Chondrocyte (in vitro differentiated cells): ENCODE results near the gene POP5. TPM values are rescaled to one million over a fixed set of nuclear protein-coding genes. Genes with fewer than 3 reads are reported as not detected.

Experiments
- DNase-seq: peaks from one replicate; pipeline ENCODE4 v3.0.0; 2021; ENCODE audit warnings: mixed read lengths, low spot score
- H3K27ac Mint-ChIP-seq: one replicate; pipeline ENCODE4 v1.8.0; 2021; ENCODE audit warnings: mild to moderate bottlenecking, moderate library complexity, mixed read lengths; ENCODE audit not compliant: unreplicated experiment
- H3K27me3 Mint-ChIP-seq: 2 replicates; pipeline ENCODE4 v1.8.0; 2021; ENCODE audit warnings: low read depth, mixed read lengths
- H3K36me3 Mint-ChIP-seq: 2 replicates; pipeline ENCODE4 v1.8.0; 2021; ENCODE audit warnings: low read depth, mixed read lengths
- H3K4me1 Mint-ChIP-seq: 2 replicates; pipeline ENCODE4 v1.8.0; 2021; ENCODE audit warnings: low read depth, mild to moderate bottlenecking, mixed read lengths
- H3K4me3 Mint-ChIP-seq: one replicate; pipeline ENCODE4 v1.8.0; 2021; ENCODE audit warnings: mild to moderate bottlenecking, moderate library complexity, mixed read lengths; ENCODE audit not compliant: unreplicated experiment
- H3K9me3 Mint-ChIP-seq: 2 replicates; pipeline ENCODE4 v1.8.0; 2021; ENCODE audit warnings: low read depth, mixed read lengths
- total RNA-seq: library from RNA; stranded (reverse); gene quantifications from 3 replicates; pipeline ENCODE4 v1.2.1, GENCODE V29; 2021
- TF ChIP-seq, protein P1 (sequence below): fragments of 200-600 bp; sonication (generic); IDR thresholded peaks from 2 replicates; pipeline ENCODE4 v1.5.0; 2021; ENCODE audit warnings: antibody characterized with exemption, mild to moderate bottlenecking, moderate library complexity

POP5 gene
- total RNA-seq, 1 donor from 2014 or later = 27.8 TPM

DNA sequence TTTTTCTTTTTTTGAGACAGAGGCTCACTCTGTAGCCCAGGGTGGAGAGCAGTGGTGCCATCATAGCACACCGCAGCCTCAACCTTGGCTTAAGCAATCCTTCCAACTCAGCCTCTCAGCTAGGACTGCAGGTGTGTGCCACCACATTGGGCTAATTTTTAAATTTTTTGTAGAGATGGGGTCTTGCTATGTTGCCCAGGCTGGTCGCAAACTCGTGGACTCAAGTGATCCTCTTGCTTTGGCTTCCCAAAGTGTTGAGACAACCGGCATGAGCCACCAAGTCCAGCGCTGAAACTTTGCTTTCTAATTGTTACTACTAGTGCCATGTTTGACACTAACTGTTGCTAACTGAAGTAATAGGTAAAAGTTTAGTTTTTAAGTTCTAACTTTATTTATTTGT lies 39.0 kb downstream of the POP5 start:
- Mint-ChIP-seq H3K36me3 (peaks cover 6% of the 10 kb centered on the region), H3K27me3 (no peaks in the 10 kb centered on the region), H3K9me3 (no peaks in the 10 kb centered on the region), H3K27ac (no peak overlapping the region), H3K4me3 (no peak overlapping the region), H3K4me1 (peaks cover 46% of the 10 kb centered on the region)
- TF ChIP-seq, protein P1, sequence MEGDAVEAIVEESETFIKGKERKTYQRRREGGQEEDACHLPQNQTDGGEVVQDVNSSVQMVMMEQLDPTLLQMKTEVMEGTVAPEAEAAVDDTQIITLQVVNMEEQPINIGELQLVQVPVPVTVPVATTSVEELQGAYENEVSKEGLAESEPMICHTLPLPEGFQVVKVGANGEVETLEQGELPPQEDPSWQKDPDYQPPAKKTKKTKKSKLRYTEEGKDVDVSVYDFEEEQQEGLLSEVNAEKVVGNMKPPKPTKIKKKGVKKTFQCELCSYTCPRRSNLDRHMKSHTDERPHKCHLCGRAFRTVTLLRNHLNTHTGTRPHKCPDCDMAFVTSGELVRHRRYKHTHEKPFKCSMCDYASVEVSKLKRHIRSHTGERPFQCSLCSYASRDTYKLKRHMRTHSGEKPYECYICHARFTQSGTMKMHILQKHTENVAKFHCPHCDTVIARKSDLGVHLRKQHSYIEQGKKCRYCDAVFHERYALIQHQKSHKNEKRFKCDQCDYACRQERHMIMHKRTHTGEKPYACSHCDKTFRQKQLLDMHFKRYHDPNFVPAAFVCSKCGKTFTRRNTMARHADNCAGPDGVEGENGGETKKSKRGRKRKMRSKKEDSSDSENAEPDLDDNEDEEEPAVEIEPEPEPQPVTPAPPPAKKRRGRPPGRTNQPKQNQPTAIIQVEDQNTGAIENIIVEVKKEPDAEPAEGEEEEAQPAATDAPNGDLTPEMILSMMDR = no peak
- no peak for DNase-seq

DNA sequence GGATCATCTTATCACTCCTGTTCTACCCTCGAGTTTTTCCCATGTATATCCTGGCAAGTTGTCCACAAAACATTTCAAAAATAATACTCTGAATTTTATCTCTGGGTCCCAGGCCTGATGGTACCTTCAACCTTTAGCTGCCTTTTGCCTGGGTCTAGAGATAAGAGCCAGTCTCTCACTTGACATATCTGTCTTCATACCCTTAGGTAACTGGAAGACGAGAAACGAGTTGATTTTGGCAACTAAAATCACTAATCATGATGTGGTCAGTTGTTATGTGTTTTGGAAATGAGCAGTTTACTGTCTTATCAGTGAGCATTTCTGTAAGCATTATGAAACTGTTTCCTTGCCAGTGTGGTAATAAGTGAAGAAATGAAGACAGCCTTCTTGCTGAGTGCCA lies 40.8 kb downstream of the POP5 start:
- Mint-ChIP-seq H3K27me3 (no peaks in the 10 kb centered on the region), H3K4me3 (no peak overlapping the region), H3K4me1 (peaks cover 57% of the 10 kb centered on the region), H3K36me3 (no peaks in the 10 kb centered on the region), H3K27ac (peak overlapping the region; percentile 59), H3K9me3 (no peaks in the 10 kb centered on the region)
- DNase-seq = no peak
- TF ChIP-seq, protein P1 = no peak

DNA sequence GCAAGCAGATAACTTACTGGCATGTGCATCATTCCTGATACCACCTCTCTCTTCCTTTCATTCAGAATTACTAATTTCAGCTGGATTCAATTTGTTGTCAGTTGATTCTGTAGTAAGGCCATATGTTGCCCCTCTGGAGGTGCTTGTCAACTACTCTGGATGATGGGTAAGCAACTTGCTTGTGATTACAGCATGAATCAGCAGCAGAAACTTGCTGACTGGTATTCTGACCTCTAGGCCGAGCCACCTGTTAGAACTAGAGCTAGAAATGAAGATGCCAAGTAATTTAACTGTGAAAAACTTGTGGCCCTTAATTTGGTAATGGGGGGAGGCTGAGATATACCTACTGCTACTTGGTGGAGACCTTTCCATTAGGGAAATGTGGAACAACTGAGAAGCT lies 41.9 kb downstream of the POP5 start:
- Mint-ChIP-seq H3K27me3 (no peaks in the 10 kb centered on the region), H3K36me3 (no peaks in the 10 kb centered on the region), H3K4me3 (no peak overlapping the region), H3K9me3 (no peaks in the 10 kb centered on the region), H3K27ac (peak overlapping the region; percentile 22), H3K4me1 (peaks cover 61% of the 10 kb centered on the region)
- TF ChIP-seq, protein P1 = no peak
- DNase-seq = no peak

DNA sequence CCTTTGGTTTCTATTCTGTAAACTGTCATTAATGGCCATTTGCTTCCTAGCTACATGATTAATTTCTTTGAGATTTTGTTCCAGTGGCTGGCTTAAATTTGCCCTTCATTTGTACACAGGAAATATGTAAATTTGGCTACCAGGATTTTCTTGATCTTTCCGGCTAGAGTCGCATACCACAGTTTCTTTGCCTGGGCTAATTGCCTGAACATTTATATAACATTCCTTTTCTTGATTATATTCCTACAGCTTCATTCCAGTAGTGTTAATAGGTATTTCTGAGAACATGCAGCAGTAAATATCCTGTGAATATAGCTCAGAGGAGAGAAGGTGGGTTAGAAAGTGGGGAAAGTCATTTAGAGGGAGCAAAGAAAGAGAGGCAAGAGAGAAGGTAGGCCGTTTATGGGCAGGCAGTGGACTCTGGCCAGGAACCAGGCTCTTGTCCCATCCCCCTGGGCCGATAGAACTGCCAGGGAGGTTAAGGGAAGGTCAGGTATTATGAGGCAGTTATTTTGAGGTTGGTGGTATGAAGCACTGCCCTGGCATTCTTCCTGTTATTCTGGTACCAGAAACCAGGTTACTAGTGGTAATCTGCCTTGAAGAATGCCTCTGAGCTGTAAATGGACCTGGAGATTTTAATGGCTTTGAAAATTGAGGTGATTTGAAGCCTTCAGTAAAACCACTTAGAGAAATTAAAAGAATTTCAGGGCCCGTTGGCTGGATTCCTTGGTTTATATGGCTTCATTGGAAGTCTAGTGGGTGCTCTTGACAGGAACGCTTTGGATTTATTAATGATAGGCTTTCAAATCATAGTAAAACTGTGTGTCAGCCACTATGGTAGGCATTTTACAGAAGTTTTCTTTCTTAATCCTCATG lies 42.7 kb downstream of the POP5 start:
- Mint-ChIP-seq H3K27me3 (no peaks in the 10 kb centered on the region), H3K27ac (peak overlapping the region; percentile 67), H3K4me1 (peaks cover 61% of the 10 kb centered on the region), H3K9me3 (no peaks in the 10 kb centered on the region), H3K36me3 (no peaks in the 10 kb centered on the region), H3K4me3 (peak overlapping the region; percentile 11)
- DNase-seq = no peak
- TF ChIP-seq, protein P1 = no peak

DNA sequence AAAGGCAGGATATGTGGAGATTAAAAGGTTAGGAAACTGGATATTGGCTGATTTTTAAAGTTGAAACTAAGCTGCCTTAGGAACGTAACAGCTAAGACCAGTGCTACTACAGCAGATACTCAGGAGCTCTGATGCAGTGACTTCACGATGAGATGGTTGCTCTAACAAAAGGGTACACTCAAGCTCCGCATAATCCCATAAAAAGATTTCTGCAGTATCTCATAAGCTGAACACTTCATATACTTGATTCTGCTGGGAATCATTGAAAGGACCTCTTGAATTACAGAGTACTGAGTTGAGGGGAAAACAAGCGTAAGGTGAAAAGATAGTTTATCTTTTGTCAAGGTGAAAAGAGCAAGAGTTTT lies 43.4 kb downstream of the POP5 start:
- Mint-ChIP-seq H3K4me1 (peaks cover 60% of the 10 kb centered on the region), H3K4me3 (peak overlapping the region; percentile 11), H3K36me3 (no peaks in the 10 kb centered on the region), H3K27ac (peak overlapping the region; percentile 3), H3K9me3 (no peaks in the 10 kb centered on the region), H3K27me3 (no peaks in the 10 kb centered on the region)
- DNase-seq = no peak
- TF ChIP-seq, protein P1 = no peak
